ENCODE data around the gene DTHD1.

The DTHD1 gene

GRCh38 chr4:36281384-36282106 lies at the start of gene DTHD1:
Gene DTHD1 (plus strand): TSS chr4:36281616. CDS start chr4:36281759, 143 bp downstream.
- no peak for DNase-seq

DNA sequence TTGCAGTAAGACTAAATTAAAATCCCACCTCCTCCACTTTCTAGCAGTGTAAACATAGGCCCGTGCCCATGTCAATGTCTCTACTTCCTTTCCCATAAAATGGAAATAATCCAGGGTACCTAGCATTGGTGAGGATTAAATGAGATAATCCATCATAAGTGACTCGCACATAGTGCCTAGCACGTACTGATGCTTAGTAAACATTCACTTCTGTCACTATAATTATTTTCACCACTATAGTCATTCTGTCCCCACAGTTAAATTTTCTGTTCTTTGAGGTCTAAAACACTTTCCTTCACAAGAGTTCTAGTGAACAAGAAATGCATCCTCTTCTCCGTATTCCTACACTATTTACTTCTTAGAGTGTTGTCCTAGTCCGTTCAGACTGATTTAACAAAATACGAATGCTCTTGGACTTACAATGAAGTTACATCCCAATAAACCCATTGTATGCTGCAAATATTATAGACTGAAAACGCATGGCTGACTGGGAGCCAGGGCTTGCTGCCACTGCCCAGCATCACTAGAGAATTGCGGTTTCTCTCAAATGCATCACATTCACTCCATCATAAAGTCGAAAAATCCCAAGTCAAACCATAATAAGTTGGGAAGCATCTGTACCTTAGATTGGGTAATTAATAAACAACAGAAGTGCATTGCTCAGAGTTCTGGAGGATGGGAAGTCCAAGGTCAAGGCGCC lies 47.7 kb upstream of the DTHD1 start:
- no peak for DNase-seq

DNA sequence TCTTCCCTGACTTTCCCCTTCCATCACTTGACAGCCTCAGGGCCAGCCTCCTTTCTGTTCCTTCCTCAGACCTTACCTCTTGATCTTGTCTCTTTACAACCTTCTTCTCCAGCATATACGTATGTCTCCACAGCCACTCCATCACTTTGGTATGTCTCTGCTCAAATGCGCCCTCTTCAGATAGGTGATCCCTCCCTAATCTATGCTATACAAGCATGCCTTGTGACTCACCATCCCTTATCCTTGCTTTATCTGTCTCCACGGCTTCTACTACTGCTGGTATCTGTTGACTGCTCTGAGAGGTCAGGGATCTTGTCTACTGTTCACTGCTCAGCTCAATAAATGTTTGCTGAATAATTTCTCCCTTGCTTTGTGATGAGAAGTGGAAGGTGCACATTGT lies 46.1 kb upstream of the DTHD1 start:
- DNase-seq = peak; percentile 69

DNA sequence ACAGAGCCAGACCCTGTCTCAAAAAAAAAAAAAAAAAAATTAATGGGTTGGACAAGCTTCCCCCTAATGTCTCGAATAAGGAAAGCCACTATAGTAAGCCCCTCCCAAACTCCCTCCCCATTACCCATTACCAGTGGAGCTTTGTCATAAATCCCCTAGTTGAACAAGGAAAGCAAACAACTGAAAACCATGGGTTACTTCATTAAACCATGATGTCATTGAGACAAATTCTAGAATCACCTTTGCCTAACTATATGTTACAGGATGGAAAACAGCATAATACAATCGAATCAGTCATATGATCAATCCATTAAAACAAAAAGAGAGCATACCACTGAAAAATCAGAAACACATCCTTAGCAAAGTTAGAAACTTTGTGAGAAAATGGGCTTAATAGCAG lies 45.3 kb upstream of the DTHD1 start:
- DNase-seq = no peak

DNA sequence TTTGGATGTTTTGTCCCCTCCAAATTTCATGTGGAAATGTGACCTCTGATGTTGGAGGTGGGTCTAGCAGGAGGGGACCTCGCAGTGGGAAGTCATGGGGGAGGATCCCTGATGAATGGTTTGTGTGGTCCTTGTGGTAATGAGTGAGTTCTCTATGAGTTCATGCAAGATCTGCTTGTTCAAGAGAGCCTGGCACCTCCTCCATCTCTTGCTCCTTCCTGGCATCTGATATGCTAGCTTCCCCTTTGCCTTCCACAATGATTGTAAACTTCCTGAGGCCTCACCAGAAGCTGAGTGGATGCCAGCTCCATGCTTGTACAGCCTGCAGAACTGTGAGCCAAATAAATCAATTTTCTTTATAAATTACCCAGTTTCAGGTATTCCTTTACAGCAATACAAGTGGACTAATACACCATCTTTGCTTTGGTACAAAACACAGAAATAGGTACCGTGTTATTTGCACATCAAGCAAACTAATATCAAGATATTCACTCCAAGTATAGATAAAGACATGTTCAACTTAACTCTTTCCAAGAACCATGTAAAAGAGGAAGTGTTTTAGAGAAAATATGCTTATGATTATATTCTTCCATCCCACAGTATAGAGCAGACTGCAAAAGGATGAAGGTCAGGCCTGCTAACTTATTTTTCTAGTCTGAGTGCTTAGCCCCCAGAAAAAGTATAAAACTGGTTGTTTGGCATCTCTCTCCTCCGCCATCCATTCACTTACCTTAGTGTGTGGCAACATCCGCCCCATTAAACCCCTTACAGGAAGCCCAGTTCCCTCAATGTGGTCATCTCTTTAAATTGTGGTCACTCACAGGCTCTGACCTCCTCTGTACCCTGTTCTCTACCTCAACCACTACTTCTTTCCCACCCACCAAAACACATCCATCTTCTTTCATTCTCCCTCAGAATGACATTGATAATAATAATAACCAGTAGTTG lies 43.8 kb upstream of the DTHD1 start:
- DNase-seq = peak; percentile 21

GRCh38 chr4:36241771-36242170 lies 39.6 kb upstream of the DTHD1 start:
- DNase-seq = peak; percentile 53

- peak; percentile 27 for DNase-seq
Measured at GRCh38 chr4:36242629-36243354, 38.6 kb upstream of the DTHD1 start.

DNA sequence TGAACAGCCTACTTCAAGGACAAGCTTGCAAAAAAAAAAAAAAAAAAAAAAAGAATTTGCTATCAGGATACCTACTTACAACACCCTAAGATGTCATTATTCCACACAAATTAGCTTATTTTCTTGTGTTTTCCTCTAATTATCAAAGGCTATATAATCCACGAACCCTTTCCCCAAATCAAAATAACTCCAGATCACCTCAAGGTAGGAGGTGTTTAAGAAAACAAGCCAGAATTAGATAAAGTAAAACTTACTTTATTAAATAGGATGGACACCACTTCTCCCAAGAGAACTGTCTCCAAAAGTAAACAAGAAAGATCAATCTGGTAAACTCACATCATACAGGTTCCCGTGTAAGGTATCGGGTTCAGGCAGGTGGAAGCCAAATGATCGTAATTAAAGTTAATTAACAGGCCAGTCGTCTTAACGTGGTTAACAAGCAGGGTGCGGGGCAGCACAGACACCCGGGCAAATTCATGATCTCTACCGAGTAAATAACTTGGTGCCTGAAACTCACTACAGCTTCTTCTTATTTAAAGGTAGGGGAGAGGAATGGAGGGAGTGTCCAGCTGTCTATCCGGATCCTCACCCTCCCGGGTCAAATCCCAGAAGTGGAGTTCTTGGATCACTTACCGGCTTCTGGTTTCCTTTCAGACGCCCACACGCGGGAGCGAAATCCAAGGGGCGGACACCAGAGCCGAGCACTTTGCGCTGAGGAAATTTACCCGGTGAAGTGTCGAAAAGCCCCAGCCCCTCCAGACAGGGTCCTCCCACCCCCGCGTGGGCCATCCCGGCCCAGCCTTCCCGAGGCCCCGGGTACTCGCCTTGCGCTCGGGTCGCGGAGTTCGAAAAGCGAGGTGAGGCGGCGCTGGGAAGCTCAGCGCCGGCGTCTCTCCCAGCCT lies 37.8 kb upstream of the DTHD1 start:
- DNase-seq = peak; percentile 45

DNA sequence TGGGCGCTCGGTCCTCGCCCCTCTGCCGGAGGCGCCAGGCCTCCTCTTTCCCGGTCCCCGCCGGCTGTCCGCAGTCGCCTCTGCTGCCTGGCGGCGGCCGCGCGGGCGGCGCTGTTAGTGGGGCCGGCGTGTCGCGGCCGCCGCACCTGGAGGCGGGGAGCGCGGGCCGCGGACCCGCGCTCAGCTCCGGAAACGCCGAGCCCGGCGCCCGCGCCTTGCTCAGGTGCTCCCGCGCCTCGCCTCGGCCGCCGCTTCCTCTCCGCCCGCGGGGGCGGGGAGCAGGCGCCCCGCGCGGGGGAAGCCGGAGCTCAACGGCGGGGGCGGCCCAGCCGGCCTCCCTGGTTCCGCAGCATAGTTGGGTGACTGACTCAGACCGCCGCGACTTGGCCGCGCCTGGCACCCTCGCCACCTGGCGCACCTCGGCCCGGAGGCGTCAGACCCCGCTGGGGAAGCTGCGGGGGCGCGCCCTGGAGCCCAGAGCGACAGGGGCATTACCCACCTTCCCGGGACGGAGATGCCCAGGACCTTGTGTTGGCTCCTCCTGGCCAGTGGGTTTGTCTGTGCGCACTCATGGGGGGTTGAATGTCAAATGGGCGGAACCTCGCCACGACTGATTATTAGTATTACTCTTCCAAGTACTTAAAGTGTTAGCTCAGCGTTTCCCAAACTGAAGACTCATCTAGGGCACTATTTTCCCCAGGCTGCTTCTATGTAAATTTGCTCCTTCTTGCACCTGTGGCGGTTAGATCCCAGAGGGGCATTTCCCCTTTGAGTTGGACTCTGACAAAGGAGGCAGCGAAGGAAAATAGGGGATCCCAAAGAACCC lies 36.9 kb upstream of the DTHD1 start, which contains the start of gene ARAP2:
Gene ARAP2 (minus strand): TSS at position 258 of the 826 bp plus-strand sequence. CDS start 15,028 bp downstream, outside the sequence.
- DNase-seq = peak; percentile 56

- DNase-seq = no peak
Measured at GRCh38 chr4:36249610-36250009, 31.8 kb upstream of the DTHD1 start.

DNA sequence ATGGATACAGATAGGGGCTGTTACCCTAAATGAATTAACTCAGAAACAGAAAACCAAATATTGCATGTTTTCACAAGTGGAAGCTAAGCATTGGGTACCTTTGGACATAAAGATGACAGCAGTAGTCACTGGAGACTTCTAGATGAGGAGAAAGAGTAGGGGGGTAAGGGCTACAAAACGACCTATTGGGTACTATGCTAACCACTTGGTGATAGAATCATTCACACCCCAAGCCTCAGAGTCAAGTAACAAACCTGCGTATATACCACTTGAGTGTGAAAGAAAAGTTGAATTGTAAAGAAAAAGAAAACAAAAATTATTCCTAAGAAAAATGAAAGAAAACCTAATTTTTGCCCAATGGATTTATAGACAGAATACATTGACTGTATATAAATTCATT lies 29.4 kb upstream of the DTHD1 start:
- no peak for DNase-seq

- DNase-seq = no peak
Measured at GRCh38 chr4:36254371-36254770, 27.0 kb upstream of the DTHD1 start.

DNA sequence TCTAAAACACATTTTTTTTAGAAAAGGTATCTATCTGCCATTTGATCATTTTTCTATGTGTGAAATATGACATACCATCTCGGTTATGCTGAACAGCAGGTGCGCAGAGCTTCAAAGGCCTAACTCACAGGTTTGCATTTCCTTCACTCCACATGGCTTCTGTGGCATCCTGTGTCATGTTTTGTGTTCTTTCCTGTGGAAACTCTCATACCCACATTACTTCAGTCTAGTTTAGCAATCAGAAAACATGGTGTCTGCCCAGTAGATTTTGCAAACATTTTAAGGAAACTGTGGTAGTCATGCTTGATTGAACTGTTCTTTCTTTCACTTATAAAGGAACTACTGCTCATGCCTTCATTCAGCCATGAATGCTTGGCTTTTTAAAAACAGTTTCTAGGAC lies 25.8 kb upstream of the DTHD1 start:
- peak; percentile 40 for DNase-seq

- DNase-seq = no peak
Measured at GRCh38 chr4:36256398-36256891, 25.0 kb upstream of the DTHD1 start.

DNA sequence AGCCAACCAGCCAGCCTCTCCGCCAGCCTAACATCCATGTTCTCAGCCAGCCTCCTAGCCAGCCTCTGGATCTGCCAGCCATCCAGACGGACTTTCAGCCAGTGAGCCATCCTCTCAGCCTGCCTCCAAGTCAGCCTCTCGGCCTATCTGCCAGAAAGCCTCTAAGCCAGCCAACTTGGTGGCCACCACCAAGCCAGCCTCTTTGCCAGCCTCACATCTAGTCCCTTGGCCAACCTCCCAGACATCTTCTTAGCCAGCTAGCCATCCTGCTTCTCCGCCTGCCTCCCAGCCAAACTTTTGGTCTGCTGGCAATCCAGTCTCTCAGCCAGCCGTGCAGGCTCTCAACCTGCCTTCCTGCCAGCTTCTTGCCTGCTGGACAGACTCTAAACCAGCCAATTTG lies 20.7 kb upstream of the DTHD1 start:
- no peak for DNase-seq

DNA sequence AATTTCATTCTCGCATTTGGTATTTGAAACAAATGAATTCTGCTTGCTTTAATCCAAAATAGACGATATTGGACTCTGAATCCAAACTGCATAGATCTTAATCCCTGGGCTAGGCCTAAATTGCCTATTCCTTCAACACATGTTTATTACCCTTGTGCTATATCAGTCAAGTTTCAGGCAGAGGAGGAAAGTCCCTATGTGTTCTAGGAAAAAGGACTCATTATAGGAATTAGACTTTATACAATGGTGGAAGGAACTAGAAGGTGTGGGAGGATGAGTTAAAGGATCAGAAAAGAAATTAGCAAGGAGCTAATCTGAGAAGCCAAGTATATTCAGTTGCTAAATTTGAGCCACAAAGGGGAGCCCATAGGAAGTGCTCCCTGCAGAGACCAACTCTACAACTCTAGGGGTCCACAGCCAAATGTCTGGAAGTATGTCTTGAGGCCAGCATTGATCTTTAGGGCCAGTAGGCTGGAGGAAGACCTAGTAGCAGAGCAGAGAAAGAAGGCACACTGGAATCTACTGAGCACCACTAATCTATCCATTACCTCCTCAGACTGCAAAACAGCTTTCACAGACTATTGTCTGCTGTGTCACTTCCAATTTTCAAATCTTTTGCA lies 17.1 kb upstream of the DTHD1 start:
- no peak for DNase-seq

DNA sequence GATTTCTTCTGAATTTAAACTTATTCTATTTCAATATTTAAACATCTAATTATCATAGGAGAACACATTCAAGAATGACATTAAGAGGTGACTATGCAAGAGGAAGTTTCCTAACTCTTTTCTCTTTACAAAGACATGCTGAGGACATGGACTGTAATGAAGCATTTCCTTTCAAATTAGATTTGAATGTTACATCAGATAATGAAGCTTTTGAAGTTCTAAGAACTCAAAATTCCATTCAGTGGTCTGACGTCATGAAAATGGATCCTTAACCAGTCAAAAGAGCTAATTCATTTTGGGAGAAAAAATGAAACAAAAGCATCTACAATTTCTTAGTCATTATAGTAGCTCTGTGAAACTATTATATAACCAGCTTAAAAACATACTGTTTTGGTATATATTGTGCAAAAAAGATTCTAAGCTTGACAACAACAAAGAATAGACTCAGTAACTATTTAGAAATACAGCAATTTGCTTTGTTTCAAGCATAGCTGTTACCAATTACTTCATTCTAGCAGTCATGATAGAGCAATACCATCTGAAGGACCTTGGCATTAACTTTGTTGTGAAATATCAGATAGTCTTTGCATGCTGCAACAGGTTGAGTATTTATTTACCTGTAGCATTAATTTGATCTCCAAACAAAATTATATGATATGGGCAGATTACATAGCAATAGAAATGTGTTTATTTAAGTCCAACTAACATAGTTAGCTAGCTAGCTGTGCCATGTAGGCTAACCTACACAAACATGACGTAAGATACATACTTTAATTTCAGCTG lies 13.7 kb upstream of the DTHD1 start:
- peak; percentile 22 for DNase-seq

- DNase-seq = no peak
Measured at GRCh38 chr4:36269101-36269500, 12.3 kb upstream of the DTHD1 start.

All from hematopoietic multipotent progenitor cell treated with erythropoietin and hydrocortisone succinate and interleukin-3 and kit ligand, for 6 days (in vitro differentiated cells).